GM19025 (cell line): ENCODE results near the gene FCSK.
A peak's percentile ranks its signal among the peaks of the same experiment; 100 is the strongest.
"Not testable (repeated sequence)": the region's sequence is repeated elsewhere in the genome, so short reads cannot be mapped to it uniquely, and the experiment has no call there.

Experiments used
- ATAC-seq: cut with Tn5 transposase; IDR thresholded peaks from one replicate; pipeline ENCODE4 v1.9.1; 2021; ENCODE audit warnings: mild to moderate bottlenecking, low read depth, moderate library complexity; ENCODE audit not compliant: unreplicated experiment

Gene FCSK

GRCh38 chr16:70430667-70431536, 23.5 kb upstream of the FCSK start:
- ATAC-seq, result peak; percentile 40

DNA sequence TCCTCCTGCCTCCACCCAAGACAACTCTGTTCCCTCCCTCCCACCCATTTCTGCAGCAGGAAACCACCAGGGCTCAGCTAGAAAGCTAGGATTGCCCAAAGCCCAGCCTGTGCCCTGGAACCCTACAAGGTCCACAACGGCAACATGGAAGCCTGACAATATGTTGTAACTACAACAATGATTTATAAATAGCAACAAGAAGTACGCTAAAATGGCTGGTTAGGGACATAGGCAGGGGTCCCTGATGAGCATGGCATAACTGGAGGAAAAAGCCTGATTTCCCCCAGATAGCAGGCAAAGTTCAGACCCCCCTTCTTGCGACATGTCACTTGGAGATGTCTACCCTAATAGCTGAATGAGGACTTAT, 22.1 kb upstream of the FCSK start:
- no peak for ATAC-seq

DNA sequence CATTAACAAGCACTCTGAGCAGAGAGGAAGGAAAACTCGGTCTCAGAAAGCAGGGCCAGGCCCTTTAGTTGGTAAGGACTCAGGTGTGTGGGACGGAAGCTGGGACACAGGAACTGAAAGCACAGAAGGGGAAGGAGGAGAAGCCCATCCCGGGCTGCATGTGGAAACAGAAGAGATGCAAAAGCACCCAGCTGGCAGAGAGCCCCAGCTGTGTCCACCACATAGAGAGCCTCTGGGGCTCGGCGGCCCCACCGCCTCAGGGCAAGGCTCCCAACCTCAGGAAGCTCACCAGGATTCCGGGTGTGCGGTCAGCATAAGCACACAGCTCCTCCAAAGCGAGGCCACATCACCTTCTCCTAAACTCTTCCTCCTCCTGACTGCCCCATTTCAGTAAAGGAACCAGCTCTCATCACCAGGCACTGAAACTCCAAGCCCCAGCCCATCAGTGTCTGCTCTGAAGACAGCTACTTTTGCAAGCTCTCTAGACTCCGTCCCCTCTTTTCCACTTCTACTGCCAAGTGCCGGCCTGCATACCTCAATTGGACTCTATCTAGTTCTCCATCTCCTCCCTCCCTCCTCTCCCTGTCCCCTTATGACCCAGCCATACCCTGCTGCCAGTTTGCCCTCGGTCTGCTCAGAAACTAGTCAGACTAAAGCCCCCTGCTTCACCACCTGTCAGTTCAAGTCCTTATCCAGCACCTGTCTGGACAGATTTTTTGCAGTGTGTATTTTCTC, 21.5 kb upstream of the FCSK start:
- ATAC-seq, result no peak

DNA sequence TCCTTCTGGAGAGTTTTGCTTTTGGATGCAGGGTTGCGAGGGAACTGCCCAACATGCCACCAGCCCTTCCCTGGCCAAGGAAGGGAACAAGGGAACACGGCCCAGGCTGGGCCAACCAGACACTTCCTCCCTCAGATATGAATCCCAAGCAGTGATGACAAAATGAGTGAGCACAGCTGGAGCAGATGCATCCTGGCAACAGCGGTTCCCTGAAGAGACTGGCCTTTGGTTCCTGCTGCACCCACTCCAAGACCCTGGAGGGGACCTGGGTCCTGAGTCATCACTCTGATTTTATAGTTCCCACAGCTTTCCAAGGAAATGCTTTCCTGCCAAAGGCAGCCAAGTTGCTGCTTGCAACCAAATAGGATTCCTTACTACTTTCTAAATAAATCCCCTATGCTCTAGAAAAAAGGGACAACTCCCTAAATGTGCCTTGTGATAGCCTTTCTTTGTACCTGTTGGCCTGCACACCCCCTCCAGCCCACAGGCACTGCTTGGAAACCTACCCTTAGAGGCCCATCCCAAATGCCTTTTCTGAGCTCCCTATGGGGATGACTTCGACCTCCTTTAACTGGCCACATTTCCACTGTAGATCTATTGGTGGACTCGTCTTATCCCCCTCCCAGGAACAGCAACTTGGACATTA, 20.8 kb upstream of the FCSK start:
- no peak for ATAC-seq

DNA sequence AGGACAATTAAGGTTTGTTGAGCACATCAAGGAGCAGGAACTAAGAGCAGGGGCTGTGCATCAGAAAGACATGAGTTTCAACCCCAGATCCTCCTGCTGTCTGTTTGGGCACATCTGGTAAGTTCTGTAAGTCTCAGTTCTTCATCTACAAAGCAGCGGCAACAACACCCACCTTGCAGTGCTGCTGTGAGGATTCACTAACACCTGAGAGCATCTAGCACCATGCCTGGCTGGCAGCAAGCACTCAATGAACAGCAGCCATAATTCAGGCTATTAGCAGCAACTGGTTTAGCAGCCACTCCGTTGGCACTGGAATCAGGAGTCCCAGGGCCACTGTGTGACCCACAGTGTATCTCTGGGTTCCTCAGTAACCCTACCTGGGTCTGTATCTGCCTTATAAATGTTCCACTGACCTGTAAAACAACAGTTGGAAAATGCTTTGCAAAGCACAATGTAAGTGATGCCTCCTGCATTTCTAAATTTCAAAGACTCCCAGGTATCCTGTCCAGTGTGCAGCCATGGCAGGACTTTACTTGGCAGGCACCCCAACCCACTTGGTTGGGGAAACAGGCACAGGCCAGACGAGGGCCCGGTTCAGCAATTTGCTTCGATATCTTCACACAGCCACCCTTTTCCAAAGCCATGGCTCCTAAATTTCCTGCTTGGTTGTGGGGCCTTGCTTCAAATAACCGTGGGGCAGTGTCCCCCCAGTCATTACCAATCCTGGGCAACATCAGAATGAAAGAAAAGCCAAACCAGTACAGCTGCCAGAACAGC, 19.7 kb upstream of the FCSK start:
- no peak for ATAC-seq

GRCh38 chr16:70437017-70437581, 17.3 kb upstream of the FCSK start:
- ATAC-seq, result no peak

DNA sequence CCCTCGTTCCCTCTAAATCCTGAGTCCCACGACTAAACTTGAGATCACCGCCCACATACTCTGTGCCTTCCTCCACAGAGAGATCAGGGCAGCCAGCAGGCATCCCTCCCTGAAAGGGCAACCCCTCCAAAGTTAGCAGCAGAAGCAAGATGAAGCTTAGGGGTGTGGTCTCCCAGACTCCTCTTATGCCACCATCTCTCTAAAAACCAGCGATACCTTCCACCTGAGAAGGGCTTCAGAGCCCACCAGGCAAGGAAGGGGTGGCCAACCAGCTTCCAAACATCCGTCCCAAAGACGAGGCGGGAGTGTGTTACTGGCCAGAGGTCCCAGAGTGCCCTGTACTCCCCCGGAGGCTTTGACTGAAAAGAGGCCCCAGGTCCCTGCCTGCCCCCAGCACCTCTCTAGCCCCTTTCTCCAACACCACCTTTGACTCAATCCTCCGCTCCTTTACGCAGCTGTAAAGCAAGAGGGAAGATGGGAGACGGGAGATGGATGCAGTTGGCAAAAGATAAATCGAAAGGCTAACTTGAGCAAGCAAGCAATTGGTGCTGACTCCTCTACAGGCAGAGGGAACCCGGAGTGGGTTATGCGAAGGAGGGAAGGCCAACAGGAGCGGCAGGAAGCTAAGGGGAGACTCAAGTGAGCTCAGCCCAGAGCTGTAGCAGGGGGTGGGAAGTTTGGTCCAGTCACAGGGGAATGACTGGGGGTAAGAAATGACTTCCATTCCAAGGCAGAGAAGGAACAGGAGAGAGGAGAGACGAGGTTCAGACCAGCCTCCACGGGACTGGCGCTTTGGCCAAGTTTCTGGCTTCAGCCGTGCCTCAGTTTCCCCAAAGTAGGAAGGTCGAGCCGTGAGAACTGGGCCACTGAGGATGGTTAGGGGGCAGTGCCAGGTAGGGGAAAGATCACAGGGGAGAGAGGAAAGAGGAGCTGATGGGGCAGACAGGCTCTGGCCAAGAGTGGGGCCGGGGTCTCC, 16.5 kb upstream of the FCSK start:
- no peak for ATAC-seq

- no peak for ATAC-seq
Observed at GRCh38 chr16:70438585-70438968, 15.8 kb upstream of the FCSK start.

DNA sequence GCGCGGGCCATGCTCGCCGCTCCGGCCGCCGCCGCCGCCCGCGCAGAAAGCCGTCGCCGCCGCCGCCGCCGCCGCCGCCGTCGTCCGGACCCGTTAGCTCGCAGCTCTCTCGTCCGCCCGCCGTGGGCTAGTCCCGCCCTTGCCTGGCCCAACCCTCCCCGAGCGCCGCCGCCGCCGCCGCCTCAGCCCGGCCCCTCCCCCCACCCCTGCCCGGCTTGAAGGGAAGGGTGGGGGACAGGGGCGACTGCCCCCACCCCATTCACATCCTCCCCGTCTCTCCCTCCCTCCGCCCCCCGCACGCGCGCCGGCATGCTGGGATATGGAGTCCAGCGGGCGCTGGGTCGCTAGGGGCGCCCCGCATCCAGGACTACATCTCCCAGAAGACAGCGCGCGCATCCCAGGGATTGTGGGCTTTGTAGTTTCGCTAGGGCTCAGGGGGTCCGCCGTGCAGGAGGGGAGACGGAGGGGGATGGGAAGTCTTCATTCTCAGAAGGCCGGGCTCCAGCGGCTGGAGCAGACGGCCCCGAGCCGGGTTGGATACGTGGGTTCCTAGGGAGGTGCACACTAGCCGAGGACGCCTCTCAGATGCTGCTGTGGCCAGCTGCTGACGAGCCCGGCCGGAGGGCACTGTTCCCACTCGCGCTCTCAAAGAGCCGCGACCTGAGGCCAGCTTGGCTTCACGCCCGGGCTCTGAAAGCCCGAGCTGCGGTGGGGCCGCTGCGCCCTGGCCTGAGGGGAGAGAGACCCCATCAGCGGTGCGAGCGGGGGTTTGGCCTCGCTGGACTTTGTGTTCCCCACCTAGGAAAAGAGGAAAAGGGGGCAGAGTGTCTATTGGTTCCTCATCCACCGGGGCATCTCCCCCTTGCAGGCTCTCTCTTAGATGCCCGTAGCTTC, 15.2 kb upstream of the FCSK start, which contains the start of gene ST3GAL2:
Gene ST3GAL2, minus strand, starts transcription at position 132 of the 894 bp plus-strand sequence. CDS start 40,570 bp downstream, outside the sequence.
- ATAC-seq, result peak; percentile 86

- no peak for ATAC-seq
Observed at GRCh38 chr16:70440009-70440692, 14.2 kb upstream of the FCSK start.

DNA sequence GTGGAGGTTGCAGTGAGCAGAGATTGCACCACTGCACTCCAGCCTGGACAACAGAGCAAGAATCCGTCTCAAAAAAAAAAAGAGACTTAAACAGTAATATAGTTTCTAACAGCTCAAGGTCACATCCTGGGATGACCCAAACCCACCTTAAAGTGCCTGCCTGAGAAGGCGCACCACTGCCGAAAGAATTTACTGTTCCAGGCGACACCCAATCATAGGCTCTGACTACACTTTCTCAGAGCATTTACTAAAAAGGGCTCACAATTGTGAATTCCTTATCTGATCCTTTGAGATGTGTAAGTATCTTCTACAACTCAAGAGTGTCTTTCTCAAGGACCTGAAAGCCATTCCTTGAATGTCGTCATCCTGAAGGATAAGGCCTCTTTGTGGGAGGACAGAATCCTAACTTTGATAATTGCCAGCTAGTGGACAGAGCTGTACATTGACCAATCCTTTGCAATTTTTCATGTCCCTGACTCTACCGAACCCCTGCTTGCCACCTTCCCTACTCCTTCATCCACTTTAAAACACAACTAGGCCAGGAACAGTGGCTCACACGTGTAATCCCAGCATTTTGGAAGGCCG, 12.9 kb upstream of the FCSK start:
- ATAC-seq, result no peak

- ATAC-seq, result no peak
Observed at GRCh38 chr16:70442344-70442743, 12.1 kb upstream of the FCSK start.

GRCh38 chr16:70444249-70445063, 9.9 kb upstream of the FCSK start:
- no peak for ATAC-seq

GRCh38 chr16:70448075-70448474, 6.3 kb upstream of the FCSK start:
- ATAC-seq, result no peak

- ATAC-seq, result not testable (repeated sequence)
Observed at GRCh38 chr16:70450142-70451003, 4.0 kb upstream of the FCSK start.
